Hippocampal formation (tissue), 2 donors: Measurements from ENCODE around the gene NAV3.
"Not testable (repeated sequence)": the region's sequence is repeated elsewhere in the genome, so short reads cannot be mapped to it uniquely, and the experiment has no call there.

Source experiments
- DNase-seq, 2 donors: peaks; one replicate each; lab custom pipeline; 2025; lab: John Stamatoyannopoulos, UW

Gene NAV3

GRCh38 chr12:78038986-78039385 lies 208.3 kb downstream of the NAV3 start:
- DNase-seq: no peak

- DNase-seq: no peak
Measured at GRCh38 chr12:78040111-78040510, 209.4 kb downstream of the NAV3 start.

GRCh38 chr12:78050790-78051189 lies 220.1 kb downstream of the NAV3 start:
- DNase-seq: no peak

- no peak for DNase-seq
Measured at GRCh38 chr12:78055545-78055944, 224.9 kb downstream of the NAV3 start.

GRCh38 chr12:78057075-78057474 lies 226.4 kb downstream of the NAV3 start:
- no peak for DNase-seq

- no peak for DNase-seq
Measured at GRCh38 chr12:78060186-78060585, 229.5 kb downstream of the NAV3 start.

- DNase-seq: no peak
Measured at GRCh38 chr12:78062786-78063185, 232.1 kb downstream of the NAV3 start.

- DNase-seq: no peak
Measured at GRCh38 chr12:78081590-78082314, 251.1 kb downstream of the NAV3 start.

GRCh38 chr12:78085542-78086182 lies 255.0 kb downstream of the NAV3 start:
- DNase-seq: peak in 1 of 2 donors; percentile 61

GRCh38 chr12:78086553-78087362 lies 256.1 kb downstream of the NAV3 start:
- no peak for DNase-seq

- no peak for DNase-seq
Measured at GRCh38 chr12:78087363-78087675, 256.6 kb downstream of the NAV3 start.

- peak in 1 of 2 donors; percentile 63 for DNase-seq
Measured at GRCh38 chr12:78088391-78088832, 257.7 kb downstream of the NAV3 start.

GRCh38 chr12:78090266-78090665 lies 259.6 kb downstream of the NAV3 start:
- DNase-seq: no peak

GRCh38 chr12:78095623-78096022 lies 264.9 kb downstream of the NAV3 start:
- DNase-seq: no peak

- peak in 1 of 2 donors; percentile 45 for DNase-seq
Measured at GRCh38 chr12:78096909-78097597, 266.4 kb downstream of the NAV3 start.

- no peak for DNase-seq
Measured at GRCh38 chr12:78099806-78100205, 269.1 kb downstream of the NAV3 start.

- no peak for DNase-seq
Measured at GRCh38 chr12:78101113-78101876, 270.6 kb downstream of the NAV3 start.

- DNase-seq: no peak
Measured at GRCh38 chr12:78101946-78102635, 271.4 kb downstream of the NAV3 start.

- DNase-seq: not testable (repeated sequence)
Measured at GRCh38 chr12:78102801-78103200, 272.1 kb downstream of the NAV3 start.

- DNase-seq: no peak
Measured at GRCh38 chr12:78115889-78116288, 285.2 kb downstream of the NAV3 start.

- no peak for DNase-seq
Measured at GRCh38 chr12:78118036-78118435, 287.3 kb downstream of the NAV3 start.
